Measurements from ENCODE around the gene LBX2.
"Not testable (repeated sequence)": the region's sequence is repeated elsewhere in the genome, so short reads cannot be mapped to it uniquely, and the experiment has no call there.

Gene LBX2

DNA sequence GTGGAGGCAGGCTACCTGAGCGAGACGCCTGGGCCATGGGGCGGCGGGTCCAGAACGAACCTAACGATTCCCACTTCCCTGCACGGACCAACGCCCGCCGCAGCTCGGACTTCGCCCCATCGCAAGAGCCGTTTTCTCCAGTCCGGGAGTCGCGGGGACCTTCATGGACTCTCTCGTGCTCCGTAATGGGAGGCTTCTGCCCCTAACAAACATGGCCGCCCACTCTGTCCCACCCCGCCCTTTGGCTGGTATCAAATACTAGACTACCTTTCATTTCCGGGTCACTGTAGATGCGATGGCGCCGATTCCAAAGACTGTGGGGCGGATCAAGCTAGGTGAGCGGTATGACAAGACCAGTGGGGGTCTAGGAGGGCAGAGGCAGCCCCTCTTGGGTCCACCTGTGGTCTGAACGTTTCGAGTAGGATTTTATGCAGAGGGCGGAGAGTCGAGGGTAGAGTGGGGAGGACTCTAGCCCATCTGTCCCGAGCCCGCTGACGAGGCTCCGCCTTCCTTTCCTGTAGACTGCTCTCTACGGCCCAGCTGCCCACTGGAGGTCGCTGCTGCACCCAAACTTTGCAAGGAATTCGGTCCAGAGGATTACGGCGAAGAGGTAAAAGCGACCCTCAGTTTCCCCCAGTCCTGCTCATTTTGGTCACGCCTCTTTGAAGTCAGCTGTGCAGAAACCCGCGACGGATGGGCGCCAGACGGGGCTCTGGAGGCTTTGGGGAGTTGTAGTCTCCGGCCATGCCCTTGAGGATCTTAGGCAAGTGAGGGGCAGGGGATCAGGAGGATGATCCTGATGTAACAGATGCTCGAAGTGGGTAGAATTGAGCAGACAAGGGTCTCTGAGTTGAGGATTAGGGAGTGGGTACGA is 16.4 kb downstream of the LBX2 start, which contains the start of the genes CCDC142 and TTC31:
Gene CCDC142 (minus strand): TSS at position 198 of the 874 bp plus-strand sequence. CDS start 161 bp downstream, at position 37.
Gene TTC31 (plus strand): TSS at position 281 of the 874 bp plus-strand sequence. CDS start 15 bp downstream, at position 296.
- peak; percentile 89 for DNase-seq (ENCODE audit: low spot score)

DNA sequence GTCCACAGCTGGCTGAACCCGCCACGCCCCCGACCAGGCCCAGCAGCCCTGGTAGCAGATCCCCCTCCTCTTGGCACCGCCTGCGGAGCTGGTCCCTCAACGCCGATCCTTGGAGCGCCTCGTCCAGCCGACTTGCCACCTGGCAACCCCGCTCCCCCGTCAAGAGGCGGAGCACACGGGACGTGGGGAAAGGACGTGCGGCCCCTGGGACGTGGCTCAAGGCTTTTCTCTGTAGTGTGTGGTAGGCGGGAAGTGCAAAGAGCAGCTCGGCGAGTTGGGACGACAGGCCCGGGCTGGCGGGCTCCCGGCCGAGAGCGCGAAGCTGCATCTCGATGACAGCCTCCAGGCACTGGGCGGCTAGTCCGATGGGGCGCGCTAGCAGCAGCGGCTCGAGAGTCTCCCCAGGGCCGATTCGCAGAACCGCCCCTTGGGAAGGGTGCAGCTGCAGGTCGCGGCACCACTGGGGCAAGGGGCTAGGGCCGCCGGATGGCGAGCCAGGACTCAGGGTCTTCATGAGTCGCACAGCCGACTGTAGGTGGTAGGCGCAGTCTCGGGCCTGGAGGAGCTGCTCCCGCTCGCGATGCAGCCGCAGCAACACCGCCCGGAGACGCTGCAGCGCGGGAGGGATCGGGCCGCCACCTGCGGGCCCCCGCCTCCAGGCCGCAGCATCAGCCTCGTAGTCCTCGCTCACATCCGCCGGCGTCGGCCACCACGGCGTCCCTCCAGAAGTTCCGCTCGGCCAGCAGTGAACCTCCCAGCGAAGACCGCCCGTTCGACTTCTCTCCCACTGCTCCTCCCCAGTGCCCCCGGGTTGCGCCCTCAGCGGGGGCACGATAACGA is 17.2 kb downstream of the LBX2 start:
- peak; percentile 63 for DNase-seq (ENCODE audit: low spot score)

DNA sequence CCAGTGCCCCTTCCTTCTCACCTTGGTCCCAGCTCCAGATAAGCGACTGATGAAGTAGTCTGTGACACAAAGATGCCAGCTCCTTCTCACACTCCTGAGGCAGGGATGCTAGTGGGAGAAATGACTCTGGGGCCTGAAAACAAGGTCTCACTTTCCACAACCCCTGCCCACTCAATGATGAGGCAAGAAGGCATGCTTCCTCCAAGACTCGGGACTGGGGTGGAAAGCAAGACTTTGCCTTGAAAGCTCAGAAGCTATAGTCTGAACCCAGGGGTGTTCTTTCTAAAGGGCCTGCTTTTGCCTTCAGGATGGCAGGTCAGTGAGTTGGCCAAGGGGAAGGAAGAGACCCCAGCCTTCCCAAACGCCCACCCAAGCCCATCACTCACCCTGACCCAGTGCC is 18.0 kb downstream of the LBX2 start:
- no peak for DNase-seq (ENCODE audit: low spot score)

GRCh38 chr2:74474899-74475298 is 24.5 kb downstream of the LBX2 start:
- no peak for DNase-seq (ENCODE audit: low spot score)

DNA sequence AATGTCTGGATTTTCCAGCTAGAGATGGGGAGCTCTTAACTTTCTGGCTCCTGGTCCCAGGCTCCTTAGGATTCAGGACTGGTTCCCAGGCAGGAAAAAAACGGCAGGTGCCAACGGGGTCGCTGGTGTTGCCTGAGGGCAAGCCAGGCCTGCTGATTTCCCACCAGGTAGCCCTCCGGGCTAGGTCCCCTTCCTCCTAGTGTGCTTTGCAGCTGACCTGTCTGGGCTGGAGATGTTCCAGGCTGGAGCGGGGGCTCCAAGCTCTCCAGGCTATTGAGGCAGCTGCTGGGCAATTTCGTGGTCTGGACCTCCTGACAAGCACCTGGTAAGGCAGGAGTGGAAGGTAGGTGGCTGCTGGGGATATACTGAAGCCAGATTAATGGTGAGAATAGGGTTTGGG is 24.9 kb downstream of the LBX2 start:
- no peak for DNase-seq (ENCODE audit: low spot score)

DNA sequence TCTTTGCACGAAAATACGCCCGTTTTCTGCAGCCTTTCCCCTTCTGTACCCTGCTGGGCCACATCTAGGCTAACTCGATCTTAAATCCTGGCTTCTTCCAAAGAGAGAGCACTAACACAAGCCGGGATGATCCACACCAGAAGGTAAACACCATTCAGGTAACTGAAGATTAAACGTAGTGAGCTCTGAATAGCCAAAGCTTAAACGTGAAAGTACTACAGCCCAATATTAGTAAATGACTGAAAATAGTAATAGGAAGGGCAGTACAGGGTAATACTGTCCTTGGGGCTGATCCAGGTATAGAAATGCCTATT is 26.5 kb downstream of the LBX2 start:
- DNase-seq (ENCODE audit: low spot score): no peak

DNA sequence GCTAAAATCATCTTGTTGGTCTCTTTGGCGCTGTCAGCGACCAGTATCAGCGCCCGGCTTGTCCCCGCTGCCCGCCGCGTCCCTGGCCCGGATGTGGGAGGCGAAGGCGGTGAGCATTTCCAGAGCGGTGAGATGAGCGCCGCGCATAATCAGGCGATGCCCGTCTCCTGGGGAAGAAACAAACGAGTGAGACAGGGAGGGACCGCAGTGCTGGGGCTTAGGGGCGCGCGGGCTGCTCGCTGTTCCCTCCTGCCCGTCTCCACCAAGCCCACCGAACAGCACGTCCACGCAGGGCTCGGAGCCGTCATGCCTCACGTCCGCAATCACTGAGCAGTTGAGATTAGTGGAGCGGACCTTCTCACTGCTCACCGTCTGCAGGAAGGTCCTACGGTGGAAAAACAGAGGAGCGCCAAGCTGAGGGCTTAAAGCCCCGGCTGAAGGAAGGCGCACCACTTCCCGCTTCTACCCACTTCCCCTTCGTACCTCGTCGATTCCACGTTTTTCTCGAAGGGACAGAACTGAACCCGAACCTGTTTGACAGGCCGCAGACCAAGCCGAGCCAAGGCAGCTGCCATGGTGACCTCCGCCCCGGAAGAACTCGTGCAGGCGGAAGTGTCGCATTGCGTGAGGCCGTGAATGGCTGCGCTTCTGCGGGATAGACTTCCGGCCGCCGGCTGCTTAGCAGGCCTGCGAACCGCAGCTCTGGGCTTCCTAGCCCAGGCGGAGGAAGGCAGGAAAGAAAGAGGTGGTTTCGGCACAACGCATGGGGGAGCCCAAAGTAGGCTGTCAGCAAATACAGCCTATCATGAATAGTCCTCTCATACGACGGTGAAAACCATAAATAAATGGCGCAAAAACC is 27.1 kb downstream of the LBX2 start, which contains the start of gene MRPL53:
Gene MRPL53 (minus strand): TSS at position 595 of the 859 bp plus-strand sequence. CDS start 20 bp downstream, at position 575.
- peak; percentile 78 for DNase-seq (ENCODE audit: low spot score)

DNA sequence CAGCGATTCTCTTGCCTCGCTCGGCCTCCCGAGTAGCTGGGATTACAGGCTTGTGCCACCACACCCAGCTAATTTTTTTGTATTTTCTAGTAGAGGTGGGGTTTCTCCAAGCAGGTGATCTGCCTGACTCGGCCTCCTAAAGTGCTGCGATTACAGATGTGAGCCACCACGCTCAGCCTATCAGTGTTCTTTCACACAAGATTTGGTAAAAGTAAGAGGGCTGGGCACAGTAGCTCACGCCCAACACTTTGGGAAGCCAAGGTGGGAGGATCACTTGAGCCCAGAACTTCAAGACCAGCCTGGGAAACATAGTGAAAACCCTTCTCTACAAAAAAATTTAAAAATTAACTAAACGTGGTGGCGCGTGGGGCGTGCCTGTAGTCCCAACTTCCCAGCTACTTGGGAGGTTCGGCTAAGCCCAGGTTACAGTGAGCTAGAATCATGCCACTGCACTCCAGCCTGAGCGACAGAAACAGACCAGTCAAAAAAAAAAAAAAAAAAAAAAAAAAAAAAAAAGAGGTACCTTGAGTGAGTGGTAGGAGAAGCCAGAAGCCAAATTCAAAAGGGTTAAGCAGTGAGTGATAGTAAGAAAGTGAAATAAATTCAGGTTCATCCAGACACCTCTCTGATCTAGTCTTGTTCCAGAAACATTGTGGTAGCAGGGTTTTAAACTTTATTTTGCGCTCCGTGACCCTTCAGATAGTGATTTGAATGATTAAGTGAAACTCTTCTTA is 27.9 kb downstream of the LBX2 start:
- DNase-seq (ENCODE audit: low spot score): no peak

GRCh38 chr2:74470742-74471141 is 28.7 kb downstream of the LBX2 start:
- DNase-seq (ENCODE audit: low spot score): not testable (repeated sequence)

- no peak for DNase-seq (ENCODE audit: low spot score)
Measured at GRCh38 chr2:74464406-74464805, 35.0 kb downstream of the LBX2 start.

DNA sequence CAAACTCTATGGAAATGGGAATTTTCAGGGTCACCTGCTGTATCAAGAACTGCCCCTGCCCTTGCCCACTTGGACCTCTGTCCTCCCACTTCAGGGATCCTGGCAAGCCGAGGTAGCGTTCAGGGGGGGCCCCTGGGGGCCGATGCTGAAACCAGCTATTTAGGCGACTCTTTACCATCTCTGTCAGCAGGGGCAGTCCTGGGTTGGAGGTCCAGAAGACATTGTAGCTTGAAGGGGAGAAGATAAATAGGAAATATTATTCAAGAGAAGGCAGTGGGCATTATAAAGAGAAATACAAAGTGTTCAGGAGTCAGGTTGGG is 36.7 kb downstream of the LBX2 start:
- no peak for DNase-seq (ENCODE audit: low spot score)

- DNase-seq (ENCODE audit: low spot score): no peak
Measured at GRCh38 chr2:74462054-74462785, 37.2 kb downstream of the LBX2 start.

DNA sequence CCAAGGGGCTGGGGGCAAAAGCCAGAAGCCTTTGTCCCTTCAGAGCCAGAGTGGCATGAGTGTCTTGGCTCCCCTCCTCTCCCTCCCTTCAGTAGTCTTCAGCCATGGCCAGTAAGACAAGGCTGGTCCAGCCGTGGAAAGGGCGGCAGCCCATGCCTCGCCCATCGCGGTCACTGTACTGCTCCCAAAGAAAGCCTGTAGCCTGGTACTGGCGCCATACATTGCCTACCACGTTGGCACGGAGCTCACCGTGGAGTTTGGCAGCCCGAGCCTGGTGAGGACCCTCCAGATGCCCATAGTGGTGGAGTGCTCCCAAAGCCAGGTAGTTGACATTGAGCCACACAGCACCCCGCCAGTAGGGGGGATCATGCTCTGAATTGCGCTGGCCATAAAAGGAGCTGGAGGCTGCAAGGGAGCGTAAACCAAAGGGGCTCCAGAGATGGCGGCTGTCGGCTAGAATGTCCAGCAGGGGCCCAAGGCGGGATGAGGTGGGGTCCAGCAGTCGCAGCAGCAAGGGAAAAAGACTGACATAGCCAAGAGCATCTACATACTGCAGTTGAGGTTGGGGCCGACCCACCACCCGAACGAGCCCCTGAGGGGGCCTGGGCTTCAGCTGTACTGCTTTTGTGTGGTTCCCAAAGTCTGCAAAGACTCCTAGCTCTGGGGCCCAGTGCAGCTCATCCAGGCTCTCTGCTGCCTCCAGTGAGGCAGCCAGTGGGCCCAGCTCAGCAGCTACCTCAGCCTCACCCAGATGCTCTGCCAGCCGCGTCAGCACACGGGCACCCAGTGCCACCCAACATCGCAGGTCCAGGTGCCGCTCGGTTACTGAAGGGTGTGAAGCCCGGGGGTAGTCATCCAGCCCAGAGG is 38.0 kb downstream of the LBX2 start:
- DNase-seq (ENCODE audit: low spot score): no peak

DNA sequence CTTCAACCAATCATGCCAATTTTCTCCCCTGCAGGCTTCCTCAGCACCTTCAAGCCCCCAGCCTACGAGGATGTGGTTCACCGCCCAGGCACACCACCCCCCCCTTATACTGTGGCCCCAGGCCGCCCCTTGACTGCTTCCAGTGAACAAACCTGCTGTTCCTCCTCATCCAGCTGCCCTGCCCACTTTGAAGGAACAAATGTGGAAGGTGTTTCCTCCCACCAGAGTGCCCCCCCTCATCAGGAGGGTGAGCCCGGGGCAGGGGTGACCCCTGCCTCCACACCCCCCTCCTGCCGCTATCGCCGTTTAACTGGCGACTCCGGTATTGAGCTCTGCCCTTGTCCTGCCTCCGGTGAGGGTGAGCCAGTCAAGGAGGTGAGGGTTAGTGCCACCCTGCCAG is 39.2 kb downstream of the LBX2 start:
- DNase-seq (ENCODE audit: low spot score): not testable (repeated sequence)

- not testable (repeated sequence) for DNase-seq (ENCODE audit: low spot score)
Measured at GRCh38 chr2:74459503-74460118, 39.8 kb downstream of the LBX2 start.

DNA sequence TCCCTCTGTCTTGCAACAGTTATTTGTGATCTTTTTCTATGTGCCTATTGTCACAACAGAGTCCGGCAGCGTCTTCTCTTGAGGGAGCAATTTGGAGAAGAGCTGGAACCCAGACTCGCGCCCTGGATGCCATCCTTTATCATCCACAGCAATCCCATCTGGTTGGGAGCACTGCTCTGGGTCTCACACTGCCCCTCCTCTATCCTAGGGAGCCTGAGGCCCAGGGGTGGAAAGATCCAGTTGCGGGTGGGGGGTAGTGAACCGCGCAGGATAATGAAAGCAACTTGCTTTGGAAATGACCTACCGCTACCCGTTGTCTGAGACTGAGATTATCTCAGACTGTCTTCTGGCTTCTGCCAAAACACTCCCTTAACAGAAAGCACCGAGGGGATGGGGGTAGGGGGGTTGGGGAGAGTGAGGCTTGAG is 40.5 kb downstream of the LBX2 start:
- no peak for DNase-seq (ENCODE audit: low spot score)

- peak; percentile 98 for DNase-seq (ENCODE audit: low spot score)
Measured at GRCh38 chr2:74458132-74458937, 41.1 kb downstream of the LBX2 start, which contains the start of gene WBP1. Gene WBP1, plus strand, starts transcription at chr2:74458438. Its CDS starts 165 bp downstream, at chr2:74458603.

- peak; percentile 84 for DNase-seq (ENCODE audit: low spot score)
Measured at GRCh38 chr2:74457549-74458131, 41.8 kb downstream of the LBX2 start.

All from germinal center (tissue), 1 donor.